HG02763 (cell line): ENCODE results near the gene VAC14.

Experiments used
- ATAC-seq: cut with Tn5 transposase; IDR thresholded peaks from one replicate; pipeline ENCODE4 v1.9.1; 2021; ENCODE audit warnings: mild to moderate bottlenecking, moderate library complexity; ENCODE audit not compliant: unreplicated experiment

Gene VAC14

DNA sequence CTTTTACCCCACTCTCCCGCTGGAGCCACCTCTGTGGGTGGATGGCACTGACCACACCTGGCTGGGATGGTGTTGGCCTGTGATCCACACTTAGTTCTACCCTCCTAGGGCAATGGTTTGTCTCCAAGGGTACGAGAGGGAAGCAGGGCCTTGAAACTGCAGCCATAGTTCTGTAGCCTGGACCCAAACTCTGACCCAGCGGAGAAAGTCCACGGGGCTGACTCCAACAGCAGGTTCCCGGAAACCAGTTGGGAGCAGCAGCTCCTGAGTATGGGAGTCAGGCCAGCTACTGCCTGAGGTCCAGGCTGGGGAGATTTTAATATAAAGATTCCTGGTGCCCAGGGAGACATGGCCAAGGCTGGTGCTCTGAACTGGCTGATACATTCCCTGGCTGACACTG is 91.5 kb downstream of the VAC14 start:
- ATAC-seq, result no peak

GRCh38 chr16:70708366-70709246 is 92.4 kb downstream of the VAC14 start:
- no peak for ATAC-seq

DNA sequence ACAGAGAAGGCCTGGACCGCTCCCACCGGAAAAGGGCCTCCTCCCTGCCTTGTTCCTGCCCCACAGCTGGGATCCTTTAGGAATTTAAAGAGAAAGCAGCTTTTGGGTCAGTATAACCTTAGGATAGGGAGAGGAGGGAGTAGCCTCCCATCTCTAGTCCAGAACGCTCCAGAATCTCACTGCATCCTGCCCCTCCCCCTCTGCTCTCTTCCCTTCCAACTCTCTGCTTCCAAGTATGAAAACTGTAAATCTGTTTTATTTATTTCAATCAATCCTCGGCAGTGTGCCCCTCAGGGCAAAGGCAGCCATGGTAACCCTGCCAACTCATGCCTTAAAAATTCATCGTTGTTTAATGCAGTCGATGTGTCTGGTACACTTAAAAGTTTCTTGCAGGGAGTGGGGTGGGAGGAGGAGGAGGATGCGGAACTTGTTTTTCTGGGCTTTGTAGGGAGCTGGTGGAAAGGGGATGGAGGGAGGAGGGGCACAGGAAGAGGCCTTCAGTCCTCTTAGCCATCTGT is 94.0 kb downstream of the VAC14 start:
- no peak for ATAC-seq

DNA sequence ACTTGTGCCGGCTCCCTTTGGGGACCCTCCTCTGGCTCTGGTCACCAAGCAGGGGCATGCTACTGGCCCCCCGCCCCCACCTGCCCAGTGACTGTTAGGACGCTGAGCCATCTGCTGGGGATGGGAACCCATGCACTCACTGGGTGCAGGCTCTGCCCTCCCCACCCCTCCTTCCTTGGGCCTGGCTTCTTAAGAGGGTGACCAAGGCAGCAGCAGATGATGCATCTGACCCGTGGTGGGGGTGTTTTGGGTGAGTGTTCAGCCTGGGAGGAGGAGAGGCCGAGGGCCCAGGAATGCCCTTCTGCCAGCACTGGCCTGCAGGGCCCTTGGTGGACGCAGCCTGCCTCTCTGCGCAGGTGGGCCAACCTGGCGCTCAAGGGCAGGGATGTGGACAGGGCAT is 95.9 kb downstream of the VAC14 start:
- no peak for ATAC-seq

DNA sequence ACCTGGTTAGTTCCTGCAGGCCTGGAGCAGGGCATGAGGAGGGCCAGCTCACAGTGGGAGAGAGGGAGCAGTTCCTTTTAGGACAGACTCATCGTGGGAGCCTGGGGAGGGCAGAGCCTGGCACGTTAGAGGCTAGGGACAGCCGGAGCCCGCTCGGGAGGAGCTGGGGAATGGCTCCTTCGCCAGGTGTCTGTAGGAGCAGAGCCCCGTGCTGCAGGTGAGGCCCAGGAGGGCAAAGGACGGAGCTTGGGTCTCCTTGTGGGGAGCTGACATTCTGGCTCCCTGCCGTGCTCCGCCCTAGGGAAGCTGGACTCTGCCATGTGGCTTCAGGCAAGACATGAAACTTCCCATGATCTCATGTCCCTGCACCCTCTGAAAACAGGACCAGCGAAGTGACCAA is 96.4 kb downstream of the VAC14 start:
- ATAC-seq, result no peak

- no peak for ATAC-seq
These were observed 97.0 kb downstream of the VAC14 start for GRCh38 chr16:70703835-70704381.

DNA sequence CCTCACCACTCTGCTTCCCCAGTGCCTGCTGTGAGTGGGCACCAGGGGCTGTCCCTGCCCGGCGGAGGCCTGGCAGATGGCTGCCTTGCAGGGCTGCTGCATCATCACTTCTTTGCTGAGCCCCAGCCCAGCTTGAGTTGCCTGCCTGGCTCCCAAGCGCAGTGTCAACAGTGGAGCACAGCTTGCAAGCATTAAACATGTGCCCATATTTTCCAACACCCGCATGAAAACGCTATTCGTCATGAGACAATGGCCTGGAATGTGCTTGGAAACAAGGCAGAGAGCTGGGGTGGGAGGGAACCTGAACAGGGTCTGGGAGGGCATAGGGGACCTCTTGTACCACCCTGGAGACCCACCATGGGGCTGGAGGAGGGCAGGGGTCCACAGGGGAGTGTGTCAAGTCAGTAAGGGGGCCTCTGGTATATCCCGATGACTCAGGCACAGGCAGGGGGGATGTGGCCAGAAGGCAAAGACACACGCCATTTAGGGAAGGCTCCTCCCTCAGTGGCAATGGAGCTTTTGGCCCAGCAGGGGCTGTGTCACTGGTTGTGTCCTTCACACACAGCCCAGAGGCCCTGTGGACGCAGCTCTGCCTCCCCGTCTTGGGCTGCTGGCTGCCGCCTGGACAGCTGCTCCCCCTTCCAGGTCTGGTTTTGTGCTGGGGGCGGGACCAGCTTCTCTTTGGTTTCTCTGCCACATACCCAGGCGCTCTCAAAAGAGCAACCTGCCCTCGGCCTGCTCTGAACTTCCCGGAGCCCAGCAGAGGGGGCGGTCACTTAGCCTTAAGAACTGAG is 97.7 kb downstream of the VAC14 start:
- no peak for ATAC-seq

GRCh38 chr16:70702624-70703023 is 98.3 kb downstream of the VAC14 start:
- ATAC-seq, result no peak

DNA sequence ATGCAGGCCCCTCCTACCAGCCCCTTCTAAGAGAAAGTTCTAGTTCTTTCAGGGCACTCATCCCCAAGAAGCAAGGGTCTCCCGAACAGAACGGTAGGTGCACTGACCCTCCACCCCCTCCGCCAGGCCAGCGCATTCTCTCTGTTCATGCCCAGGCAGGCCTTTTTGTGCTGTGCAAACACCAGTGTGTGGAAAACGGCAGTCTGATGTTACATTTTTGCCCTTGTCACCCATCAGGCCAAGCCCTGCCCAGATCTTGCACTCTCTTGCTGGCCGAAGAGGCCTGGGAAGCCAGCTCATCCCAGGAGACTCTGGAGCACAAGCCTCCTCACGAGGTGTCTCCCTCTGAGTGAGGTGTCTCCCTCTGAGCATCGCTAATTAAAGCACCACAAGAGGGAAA is 99.0 kb downstream of the VAC14 start:
- no peak for ATAC-seq

- no peak for ATAC-seq
These were observed 99.4 kb downstream of the VAC14 start for GRCh38 chr16:70701596-70701995.

DNA sequence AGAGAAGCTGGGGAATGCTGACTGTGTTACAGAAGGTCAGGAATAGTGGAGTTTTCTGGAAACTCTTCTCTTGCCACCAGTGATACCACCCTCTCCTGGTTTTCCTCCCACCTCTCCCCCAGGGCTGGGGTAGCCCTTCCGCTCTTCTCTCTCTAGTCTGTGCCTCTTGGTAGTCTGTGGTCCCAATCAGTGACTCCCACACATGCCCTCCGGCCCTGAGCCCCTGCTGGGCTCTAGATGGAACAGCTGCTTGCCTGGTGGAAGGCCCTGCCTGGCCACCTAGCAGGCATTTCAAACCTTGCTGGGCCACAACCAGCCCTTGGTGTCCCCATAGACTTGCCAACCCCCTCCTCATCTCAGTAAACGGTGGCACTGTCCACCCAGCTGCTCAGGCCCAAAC is 99.9 kb downstream of the VAC14 start:
- ATAC-seq, result no peak

GRCh38 chr16:70700101-70701020 is 100.6 kb downstream of the VAC14 start:
- ATAC-seq, result no peak

- ATAC-seq, result no peak
These were observed 101.3 kb downstream of the VAC14 start for GRCh38 chr16:70699696-70700095.

DNA sequence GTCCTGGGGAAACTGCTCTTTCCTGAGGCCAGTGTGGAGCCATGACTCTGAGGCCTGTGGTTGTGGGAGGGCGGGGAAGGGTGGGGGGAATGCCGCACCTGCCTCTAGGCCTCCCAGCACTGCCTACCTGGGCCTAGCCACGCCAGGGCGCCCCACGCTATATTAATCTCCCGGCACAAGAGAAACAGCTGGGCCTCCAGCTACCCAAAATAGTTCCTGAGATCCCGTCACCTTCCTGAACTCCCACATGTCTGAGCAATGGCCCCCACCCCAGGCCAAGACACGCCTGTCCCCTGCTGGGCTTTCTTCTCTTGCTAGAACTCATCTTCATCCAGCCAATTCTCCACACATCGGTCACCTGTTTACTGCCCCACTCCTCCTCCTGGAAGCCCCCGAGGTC is 102.1 kb downstream of the VAC14 start:
- ATAC-seq, result no peak

DNA sequence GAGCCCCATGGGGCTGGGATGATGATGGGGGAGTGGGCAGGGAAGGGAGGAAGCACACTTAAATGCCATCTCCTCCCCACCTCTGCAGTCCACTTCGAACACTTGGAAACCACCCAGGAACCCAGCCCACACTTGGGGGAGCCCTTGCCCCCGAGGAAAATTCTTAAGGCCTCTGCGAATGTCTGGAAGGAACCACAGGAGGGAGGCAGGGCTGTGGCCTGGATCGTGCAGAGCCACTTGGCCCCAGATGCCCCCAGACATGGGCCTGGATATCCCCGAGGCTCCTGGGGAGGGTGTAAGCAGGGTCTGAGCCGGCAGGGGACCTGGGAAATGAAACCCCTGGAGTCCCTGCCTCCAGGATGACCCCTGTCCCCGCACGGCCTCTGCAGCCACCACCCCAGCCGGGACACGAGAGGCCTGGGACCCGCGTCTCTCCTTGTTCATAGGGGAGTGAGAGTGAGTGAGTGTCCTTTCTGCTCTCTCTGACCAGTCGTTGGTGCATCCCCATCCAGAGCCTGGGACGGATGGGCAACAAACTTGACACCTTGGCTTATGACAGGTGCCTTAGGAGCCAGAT is 103.3 kb downstream of the VAC14 start:
- ATAC-seq, result no peak

DNA sequence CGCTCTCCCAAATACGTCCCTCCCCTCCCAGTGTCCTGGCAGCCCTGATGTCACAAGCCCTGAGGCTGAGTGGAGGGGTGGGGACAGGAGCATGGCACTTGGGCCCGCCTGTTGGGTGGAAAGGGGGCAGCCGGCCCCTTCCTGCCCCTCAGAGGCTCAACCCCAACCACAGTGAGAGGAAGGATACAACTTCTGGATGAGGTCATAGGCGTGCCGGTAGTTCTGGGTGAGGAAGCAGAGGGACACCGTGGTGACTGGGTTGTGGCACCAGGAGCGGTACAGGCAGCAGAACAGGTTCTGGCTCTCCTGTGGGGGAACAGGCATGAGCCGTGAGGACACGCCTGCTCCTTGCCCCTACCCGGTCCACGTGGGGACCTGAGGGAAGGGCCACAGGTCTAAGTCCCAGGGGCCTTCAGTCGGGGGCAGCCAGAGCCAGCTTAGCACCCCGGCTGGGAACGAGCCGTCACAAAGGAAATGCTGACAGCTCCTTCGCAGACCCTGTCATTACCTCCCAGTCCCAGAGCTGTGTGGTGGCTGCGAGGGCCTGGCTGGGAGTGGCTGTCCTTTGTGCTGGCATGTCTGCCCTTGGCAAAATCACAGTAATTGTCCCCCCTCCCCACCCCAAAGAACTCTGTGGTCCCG is 103.9 kb downstream of the VAC14 start:
- ATAC-seq, result no peak

DNA sequence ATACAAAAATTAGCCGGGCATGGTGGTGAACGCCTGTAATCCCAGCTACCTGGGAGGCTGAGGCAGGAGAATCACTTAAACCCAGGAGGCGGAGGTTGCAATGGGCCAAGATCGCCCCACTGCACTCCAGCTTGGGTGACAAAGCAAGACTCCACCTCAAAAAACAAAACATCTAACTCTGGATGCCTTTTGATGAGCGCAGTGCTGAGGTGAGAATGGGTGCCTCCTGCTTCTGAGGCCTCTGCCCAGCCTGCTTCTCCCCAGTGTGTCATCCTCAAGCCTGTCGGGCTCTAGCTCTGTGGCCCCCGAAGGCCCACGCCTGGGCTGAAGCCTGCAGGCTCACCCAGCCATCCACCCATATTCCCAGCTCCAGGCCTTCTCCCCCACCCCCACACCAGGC is 104.6 kb downstream of the VAC14 start:
- ATAC-seq, result no peak

DNA sequence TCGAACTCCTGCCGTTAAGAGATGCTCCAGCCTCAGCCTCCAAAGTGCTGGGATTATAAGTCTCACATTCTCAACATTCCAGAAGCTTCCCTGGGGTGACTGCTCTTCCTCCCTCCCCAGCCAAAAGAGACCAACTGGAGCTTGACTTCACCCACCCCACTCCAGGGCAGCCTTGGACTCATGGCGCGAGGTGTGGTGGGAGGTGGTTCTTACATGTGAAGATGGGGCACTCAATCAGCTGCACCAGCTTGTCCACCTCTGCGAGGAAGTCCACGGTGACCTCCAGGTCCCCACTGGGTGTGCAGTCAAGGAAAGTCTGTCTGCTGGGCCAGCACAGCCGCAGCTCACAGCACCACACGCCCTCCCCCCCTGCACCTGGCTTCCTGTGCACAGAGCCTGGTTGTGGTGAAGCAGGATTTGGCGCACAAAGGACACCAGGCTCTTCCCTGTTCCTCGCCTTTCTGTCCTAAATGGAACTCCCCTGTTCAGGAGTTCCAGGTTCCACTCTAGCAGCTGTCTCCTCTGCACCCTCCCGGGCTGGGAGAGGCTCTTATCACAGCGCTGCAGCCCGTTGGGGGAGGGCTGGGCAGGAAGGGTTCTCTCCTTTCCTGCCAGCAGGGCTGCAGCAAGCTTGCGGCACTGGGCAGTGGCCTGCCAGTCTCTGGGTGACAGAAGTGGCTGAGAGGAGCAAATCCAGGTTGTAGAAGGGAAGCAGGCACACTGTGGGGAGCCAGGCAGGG is 105.5 kb downstream of the VAC14 start:
- ATAC-seq, result no peak

DNA sequence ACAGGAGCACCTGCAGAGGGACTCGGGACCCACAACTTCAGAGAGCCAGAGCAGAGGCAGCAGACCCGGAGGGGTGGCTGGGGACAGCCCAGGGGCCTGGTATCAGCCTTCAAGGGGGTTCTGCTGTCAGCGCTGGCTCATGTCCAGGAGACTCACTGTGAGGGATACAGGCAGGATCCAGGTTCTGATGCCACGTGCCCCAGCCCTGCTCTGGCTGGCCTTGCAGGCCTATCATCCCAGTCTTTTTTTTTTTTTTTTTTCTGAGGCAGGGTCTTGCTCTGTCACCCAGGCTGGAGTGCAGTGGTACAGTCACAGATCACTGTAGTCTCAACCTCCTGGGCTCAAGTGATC is 106.1 kb downstream of the VAC14 start:
- no peak for ATAC-seq
